GM19193 (cell line): ENCODE measurements around the gene CHRM4.

ENCODE experiments used
- POLR2A ChIP-seq: IDR thresholded peaks from 4 replicates; pipeline ENCODE4 v1.6.1; 2011; ENCODE audit not compliant: insufficient read depth, insufficient read length; ENCODE audit errors: extremely low read depth

The CHRM4 gene

DNA sequence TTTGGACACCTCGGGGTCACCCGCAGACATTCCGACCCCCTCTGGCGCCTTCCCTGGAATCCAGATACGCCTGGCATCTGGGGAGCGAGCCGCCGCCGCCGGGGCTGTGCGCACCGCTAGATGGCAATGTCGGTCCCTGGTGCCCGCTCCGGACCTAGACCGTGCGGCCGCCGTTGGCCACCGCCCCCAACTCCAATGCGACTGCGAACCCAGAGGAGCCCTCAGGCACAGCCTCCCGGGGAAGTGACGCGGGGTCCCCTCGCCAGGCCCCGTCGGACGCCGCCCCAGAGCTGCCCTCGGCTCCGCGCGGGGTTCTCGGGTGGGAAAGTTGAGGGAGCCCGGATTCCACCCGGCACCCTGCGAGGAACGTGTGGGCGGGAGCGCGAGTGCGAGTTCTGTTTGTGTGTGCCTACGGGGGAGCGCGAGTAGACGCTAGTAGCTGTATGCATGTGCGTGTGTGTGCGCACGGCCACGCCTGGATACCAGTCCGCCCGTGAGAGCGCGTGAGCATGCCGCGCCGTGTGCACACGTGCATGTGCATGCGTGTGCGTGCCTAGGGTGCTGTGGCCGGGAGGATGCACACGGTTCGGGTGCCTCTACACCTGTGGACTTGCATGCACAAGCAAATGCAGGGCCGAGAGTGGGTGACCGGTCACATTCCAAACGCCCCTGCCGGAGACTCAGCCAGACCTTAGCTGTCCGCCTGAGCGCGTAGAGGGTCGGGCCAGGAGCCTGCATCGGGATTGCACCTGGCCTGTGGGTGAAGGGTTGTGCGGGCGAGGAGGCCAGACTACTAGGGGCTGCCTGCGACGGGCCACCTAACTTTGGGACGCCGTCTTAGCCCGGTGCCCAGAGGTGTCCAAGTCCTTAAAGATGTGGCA lies 1.9 kb downstream of the CHRM4 start:
- TF ChIP-seq POLR2A = no peak

DNA sequence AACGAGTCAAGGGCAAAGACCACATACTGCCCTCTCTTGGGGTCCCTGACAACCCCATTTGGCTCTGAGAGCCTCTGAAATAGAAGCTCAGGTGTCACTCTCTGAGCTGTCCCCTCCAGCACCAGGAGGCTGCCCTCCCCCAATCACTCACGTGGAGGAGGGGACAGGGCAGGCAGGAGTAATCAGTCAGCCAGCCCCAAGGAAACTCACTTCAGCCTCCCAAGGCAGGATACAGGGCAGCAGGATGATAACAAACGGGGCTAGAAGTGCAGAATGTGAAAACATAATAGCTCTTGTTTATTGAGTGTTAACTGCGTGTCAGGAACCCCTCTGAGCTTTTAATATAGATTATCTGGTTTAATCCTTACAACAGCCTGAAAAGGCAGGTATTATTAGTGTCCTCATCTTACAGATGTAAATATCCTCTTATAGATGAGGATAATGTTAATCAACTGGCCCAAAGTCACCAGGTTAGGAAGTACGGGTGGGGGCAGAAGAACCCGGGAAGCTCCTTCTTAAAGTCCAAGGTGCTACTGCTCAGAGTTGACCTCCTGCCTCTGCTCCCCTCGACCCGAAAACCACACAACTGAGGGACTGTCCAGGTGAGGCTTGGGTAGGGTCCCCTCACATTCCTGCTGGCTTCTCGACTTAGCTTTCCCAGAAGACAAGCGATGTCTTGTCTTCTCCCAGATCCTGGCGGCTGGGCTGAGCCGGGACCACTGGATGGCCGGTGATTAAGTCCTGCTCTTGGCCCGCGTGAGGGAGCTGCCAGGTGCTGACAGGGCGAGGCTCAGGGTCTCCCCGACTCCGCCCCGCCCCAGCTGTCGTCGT lies 2.7 kb downstream of the CHRM4 start:
- TF ChIP-seq POLR2A = no peak

DNA sequence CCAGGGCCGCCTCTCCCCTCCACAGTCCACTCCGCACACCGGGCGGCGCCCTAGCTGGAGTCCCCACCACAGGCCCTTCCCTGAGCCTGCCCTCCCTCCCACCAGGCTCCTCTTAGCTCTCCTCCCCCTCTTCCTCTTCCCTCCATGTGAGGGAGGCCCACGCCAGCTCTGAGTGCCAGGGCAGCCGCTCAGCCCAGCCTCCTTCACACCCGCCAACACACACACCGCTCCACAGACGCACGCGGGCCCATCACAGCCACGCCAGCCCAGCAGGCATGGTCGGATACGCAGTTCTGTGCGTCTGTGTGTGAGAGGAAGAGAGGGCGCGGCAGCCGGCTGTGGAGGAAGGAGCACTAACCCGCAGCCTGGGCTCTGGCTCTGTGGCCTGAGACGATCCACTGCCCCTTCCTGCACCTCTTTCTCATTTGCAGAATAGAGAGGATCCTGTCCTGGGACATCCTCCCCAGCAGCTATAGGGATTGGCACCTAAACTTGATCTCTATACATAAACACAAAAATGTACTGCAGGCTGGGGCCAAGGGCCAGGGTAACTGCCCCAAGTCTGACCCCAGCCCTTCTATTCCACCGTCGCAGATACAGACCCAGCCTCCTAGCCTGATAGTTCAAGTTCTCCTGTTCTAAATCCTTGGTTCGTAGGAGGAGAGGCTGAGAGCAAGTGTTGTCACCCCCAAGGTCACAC lies 3.5 kb downstream of the CHRM4 start:
- TF ChIP-seq POLR2A = no peak

- no peak for TF ChIP-seq POLR2A
Measured at GRCh38 chr11:46387456-46387855, 4.1 kb downstream of the CHRM4 start.

GRCh38 chr11:46386674-46387073 lies 4.9 kb downstream of the CHRM4 start:
- TF ChIP-seq POLR2A = no peak

GRCh38 chr11:46386005-46386578 lies 5.5 kb downstream of the CHRM4 start:
- no peak for TF ChIP-seq POLR2A

GRCh38 chr11:46385169-46386004 lies 6.2 kb downstream of the CHRM4 start:
- TF ChIP-seq POLR2A = no peak

DNA sequence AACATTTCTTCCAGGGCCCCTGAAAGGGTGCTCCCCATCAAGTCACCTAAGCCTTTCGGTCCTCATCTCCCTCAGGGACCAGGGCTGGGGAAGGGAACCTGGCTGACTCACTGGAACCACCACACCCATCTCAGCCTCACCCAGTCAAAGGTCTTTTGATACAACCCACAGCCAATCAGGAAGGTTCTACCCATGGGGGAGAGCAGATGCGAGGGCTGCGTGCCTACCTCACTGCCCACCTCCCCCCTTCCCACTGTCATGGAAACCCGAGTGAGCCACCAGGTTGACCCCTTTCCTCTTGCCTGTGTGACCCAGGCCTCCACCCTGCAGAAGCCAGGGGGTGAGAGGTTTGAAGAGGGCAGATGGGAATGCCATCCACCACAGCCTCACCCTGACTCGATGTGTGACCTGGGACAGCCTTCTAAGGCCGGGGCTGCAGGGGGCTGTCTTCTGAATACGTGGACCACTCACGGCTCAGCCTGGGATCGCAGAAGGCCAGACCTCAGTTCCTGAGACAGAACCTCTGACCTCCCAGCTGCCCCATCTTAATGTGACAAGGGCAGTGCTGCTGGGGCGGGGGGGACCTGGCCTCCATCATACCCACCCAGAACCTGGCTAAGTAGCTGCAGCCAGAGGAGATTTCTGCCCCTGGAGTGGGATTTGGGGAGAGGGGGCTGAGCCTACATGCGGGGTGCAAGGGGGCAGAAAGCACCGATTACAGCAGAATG lies 7.4 kb downstream of the CHRM4 start:
- no peak for TF ChIP-seq POLR2A

GRCh38 chr11:46383404-46383758 lies 8.2 kb downstream of the CHRM4 start:
- no peak for TF ChIP-seq POLR2A

GRCh38 chr11:46382646-46383403 lies 8.8 kb downstream of the CHRM4 start:
- no peak for TF ChIP-seq POLR2A

- no peak for TF ChIP-seq POLR2A
Measured at GRCh38 chr11:46381819-46382645, 9.5 kb downstream of the CHRM4 start.
